Muscle of leg (tissue), 11 donors: ENCODE results near the gene BMP7. TPM values are rescaled to one million over a fixed set of nuclear protein-coding genes. Genes with fewer than 3 reads are reported as not detected.
"Not testable (repeated sequence)": the region's sequence is repeated elsewhere in the genome, so short reads cannot be mapped to it uniquely, and the experiment has no call there.

Experiments used
- DNase-seq: peaks from one replicate; pipeline ENCODE4 v3.0.0; 2013
- H3K27ac ChIP-seq: one replicate; pipeline ENCODE4 v1.5.1; 2013; ENCODE audit warnings: mild to moderate bottlenecking, low read length, control low read depth
- H3K27me3 ChIP-seq: one replicate; pipeline ENCODE4 v1.6.1; 2013; ENCODE audit warnings: low read length; ENCODE audit not compliant: control insufficient read depth, insufficient read depth
- H3K36me3 ChIP-seq: one replicate; pipeline ENCODE4 v1.6.1; 2013; ENCODE audit warnings: low read length; ENCODE audit not compliant: control insufficient read depth, insufficient read depth
- H3K4me1 ChIP-seq: one replicate; pipeline ENCODE4 v1.6.1; 2013; ENCODE audit warnings: low read length; ENCODE audit not compliant: control insufficient read depth, insufficient read depth
- H3K4me3 ChIP-seq: one replicate; pipeline ENCODE4 v1.5.1; 2013; ENCODE audit warnings: low read length, control low read depth
- H3K9me3 ChIP-seq: replicated peaks from 2 replicates; pipeline ENCODE4 v1.6.1; 2013; ENCODE audit warnings: low read depth, low read length; ENCODE audit not compliant: control insufficient read depth
- WGBS: methylation state at CpG from one replicate; pipeline ENCODE4 v1.1.5; 2013; ENCODE audit warnings: missing lambda C conversion rate; ENCODE audit not compliant: insufficient coverage; 5-methylcytosine and 5-hydroxymethylcytosine counted together
- polyA plus RNA-seq, 8 donors: library from polyadenylated mRNA; unstranded; fragments of 120-200 nt; gene quantifications; one replicate each; pipeline versions ENCODE4 v1.2.1 to v1.2.3, GENCODE V29; 2013; ENCODE audit warnings: inconsistent platforms in 1 of 8, low replicate concordance in 1 of 8; ENCODE audit not compliant: insufficient read length in 8 of 8, insufficient read depth in 1 of 8
- total RNA-seq: library from RNA; stranded (reverse); fragments of 120-200 nt; gene quantifications from one replicate; pipeline ENCODE4 v1.2.4, GENCODE V29; 2013

BMP7 gene
- total and polyA plus RNA-seq, 9 donors, result 3.7 to 11.3 (median 5.1) TPM

DNA sequence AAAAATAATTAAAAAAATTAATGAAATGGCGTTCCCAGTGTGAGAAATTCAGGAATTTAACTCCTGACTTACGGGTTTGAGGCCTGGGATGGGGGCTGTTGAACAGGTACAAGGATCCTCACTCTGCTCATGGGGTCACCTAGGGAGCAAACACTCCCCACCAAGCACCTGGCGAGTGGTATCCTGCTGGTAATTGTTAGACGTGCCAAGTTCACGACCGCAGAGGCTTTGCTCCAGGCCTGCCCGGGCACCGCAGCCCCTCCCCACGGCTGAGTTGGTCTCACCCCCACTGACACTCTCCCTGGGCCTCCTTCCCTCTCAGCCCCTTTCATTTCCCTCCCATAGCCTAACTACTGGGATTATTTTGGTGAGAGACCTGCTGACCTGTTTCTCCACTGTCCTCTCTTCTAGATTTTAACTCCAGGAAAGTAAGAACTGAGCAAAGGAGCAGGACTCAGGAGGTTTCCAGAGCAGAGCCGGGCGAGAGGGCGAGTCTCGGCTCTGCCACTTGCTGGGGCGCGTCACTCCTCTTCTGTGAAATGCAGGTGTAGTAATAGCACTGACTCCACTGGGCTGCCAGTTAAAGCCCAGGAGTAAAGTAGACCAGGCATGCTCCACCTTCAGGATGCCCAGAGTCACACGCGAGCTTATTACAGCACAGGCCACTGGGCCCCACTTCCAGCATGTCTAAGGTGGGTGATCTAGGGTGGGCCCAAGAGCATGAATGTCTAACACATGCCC is 22.8 kb downstream of the BMP7 start:
- Histone ChIP-seq H3K27ac (no peak overlapping the region), H3K27me3 (peaks cover 2% of the 10 kb centered on the region), H3K4me1 (peaks cover 3% of the 10 kb centered on the region), H3K36me3 (no peaks in the 10 kb centered on the region), H3K4me3 (no peak overlapping the region), H3K9me3 (no peaks in the 10 kb centered on the region)
- WGBS, result 85% methylated on average over 13 of the region's 17 CpGs
- DNase-seq, result no peak

DNA sequence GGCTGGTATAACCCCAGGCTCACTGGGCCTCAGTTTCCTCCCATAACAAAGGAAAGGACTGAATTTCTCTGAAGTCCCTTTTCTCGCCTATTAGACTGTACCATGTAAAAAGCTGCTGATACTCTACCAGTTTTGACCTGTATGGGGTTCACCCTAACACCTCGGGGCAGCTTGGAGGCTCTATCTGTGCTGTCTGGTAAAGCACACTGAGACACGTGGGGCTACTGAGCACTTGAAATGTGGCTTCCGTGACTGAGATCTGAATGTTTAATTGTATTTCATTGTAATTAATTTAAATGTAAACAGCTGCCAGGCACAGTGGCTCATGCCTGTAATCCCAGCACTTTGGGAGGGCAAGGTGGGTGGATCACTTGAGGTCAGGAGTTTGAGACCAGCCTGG is 24.0 kb downstream of the BMP7 start:
- no peaks in the 10 kb centered on the region for H3K9me3 ChIP-seq
- no peaks in the 10 kb centered on the region for H3K36me3 ChIP-seq
- peaks cover 3% of the 10 kb centered on the region for H3K27me3 ChIP-seq
- no peak overlapping the region for H3K27ac ChIP-seq
- H3K4me3 ChIP-seq, result no peak overlapping the region
- no peak for DNase-seq
- H3K4me1 ChIP-seq, result peaks cover under 1% of the 10 kb centered on the region
- 100% methylated on average over 2 of the region's 4 CpGs for WGBS

- 83% methylated on average over 5 of the region's 6 CpGs for WGBS
- Histone ChIP-seq H3K27me3 (peaks cover 12% of the 10 kb centered on the region), H3K9me3 (no peaks in the 10 kb centered on the region), H3K4me1 (peaks cover 5% of the 10 kb centered on the region), H3K27ac (no peak overlapping the region), H3K4me3 (no peak overlapping the region), H3K36me3 (no peaks in the 10 kb centered on the region)
- no peak for DNase-seq
Measured at GRCh38 chr20:57241363-57241991, 25.0 kb downstream of the BMP7 start.

- H3K27me3 ChIP-seq, result peaks cover 19% of the 10 kb centered on the region
- H3K4me3 ChIP-seq, result no peak overlapping the region
- peaks cover 7% of the 10 kb centered on the region for H3K4me1 ChIP-seq
- 89% methylated on average over 3 of the region's 8 CpGs for WGBS
- H3K27ac ChIP-seq, result no peak overlapping the region
- H3K9me3 ChIP-seq, result no peaks in the 10 kb centered on the region
- H3K36me3 ChIP-seq, result no peaks in the 10 kb centered on the region
- DNase-seq, result no peak
Measured at GRCh38 chr20:57240581-57241362, 25.7 kb downstream of the BMP7 start.

- peaks cover 26% of the 10 kb centered on the region for H3K27me3 ChIP-seq
- H3K9me3 ChIP-seq, H3K36me3 ChIP-seq, H3K27ac ChIP-seq, H3K4me1 ChIP-seq, DNase-seq, H3K4me3 ChIP-seq: not testable (repeated sequence)
- 100% methylated on average over 1 of the region's 1 CpG for WGBS
Measured at GRCh38 chr20:57239725-57240124, 26.7 kb downstream of the BMP7 start.

- not testable (repeated sequence) for H3K4me3 ChIP-seq, H3K27ac ChIP-seq, H3K4me1 ChIP-seq, H3K36me3 ChIP-seq, H3K9me3 ChIP-seq, DNase-seq
- peaks cover 30% of the 10 kb centered on the region for H3K27me3 ChIP-seq
- WGBS, result 75% methylated on average over 4 of the region's 4 CpGs
Measured at GRCh38 chr20:57239324-57239723, 27.1 kb downstream of the BMP7 start.

- Histone ChIP-seq H3K4me1 (peaks cover 7% of the 10 kb centered on the region), H3K4me3 (no peak overlapping the region), H3K36me3 (no peaks in the 10 kb centered on the region), H3K27ac (no peak overlapping the region), H3K27me3 (peaks cover 41% of the 10 kb centered on the region), H3K9me3 (no peaks in the 10 kb centered on the region)
- WGBS, result 100% methylated on average over 2 of the region's 4 CpGs
- DNase-seq, result no peak
Measured at GRCh38 chr20:57238089-57238488, 28.4 kb downstream of the BMP7 start.

DNA sequence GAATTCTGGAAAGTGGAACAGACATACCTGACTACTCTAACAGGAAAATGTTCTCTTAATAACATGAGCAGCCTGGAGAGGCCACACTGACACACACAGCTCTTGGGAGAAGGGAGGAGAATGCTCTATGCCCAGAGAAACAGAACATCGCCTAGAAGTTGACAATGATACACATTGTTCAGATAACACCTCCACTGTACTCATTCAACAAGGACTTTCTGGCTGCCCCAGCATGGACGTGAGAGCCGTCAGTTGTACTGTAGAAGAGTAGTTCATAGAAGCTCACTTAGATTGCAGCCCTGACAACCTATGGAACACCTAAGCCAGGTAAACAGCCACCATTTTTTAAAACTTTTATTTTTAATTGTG is 28.9 kb downstream of the BMP7 start:
- H3K27me3 ChIP-seq, result peaks cover 42% of the 10 kb centered on the region
- no CpG with 5 or more reads among the region's 3 CpGs for whole genome bisulfite sequencing

DNA sequence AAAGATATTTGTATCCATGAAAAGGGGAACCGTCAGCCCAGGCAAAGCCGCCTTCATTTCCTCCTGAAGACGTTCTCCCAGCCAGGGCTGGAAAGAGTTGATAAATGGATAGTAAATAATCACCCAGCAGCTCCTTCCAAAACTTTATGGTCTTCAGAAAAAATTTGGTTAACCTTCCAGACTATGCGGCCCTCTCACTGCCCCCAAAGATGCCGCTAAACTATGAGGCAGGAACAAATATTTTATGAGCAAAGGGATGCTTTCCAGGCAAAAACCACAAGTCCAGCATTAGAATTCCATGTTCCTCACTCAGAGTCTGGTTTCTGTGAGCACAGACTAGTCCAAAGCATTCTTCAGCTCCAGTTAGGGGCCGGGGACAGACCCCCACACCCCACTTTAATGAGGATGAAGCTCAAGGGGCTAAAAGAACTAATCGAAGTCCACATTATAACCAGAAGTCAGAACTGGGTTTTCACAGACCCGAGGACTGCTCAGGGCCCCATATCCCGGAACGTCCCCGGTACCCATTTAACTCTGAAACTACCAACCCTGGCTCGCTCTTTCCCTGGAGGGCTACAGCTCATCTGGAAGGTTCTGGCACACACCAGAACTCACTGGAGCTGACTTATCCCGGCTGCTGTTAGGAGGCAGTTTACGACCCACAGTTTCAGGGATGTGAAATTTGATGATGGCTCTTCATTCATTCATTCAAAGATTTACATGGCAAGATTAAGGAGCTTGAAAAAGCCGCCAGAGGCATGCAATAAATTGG is 29.4 kb downstream of the BMP7 start:
- Histone ChIP-seq H3K27me3 (peaks cover 42% of the 10 kb centered on the region), H3K4me1 (peaks cover 7% of the 10 kb centered on the region), H3K9me3 (no peaks in the 10 kb centered on the region), H3K4me3 (no peak overlapping the region), H3K27ac (no peak overlapping the region), H3K36me3 (no peaks in the 10 kb centered on the region)
- 29% methylated on average over 6 of the region's 15 CpGs for WGBS
- peak; percentile 67 for DNase-seq

More for the DNA sequence above, 28.9 kb downstream of the BMP7 start:
- Histone ChIP-seq H3K4me3 (no peak overlapping the region), H3K9me3 (no peaks in the 10 kb centered on the region), H3K36me3 (no peaks in the 10 kb centered on the region), H3K4me1 (peaks cover 7% of the 10 kb centered on the region), H3K27ac (no peak overlapping the region)
- no peak for DNase-seq
